GM19240 (cell line): ENCODE results near the gene BNC2.

Source experiments
- DNase-seq: peaks from one replicate; pipeline ENCODE4 v3.0.0; 2011; ENCODE audit warnings: low spot score; ENCODE audit not compliant: insufficient read length

BNC2 gene

DNA sequence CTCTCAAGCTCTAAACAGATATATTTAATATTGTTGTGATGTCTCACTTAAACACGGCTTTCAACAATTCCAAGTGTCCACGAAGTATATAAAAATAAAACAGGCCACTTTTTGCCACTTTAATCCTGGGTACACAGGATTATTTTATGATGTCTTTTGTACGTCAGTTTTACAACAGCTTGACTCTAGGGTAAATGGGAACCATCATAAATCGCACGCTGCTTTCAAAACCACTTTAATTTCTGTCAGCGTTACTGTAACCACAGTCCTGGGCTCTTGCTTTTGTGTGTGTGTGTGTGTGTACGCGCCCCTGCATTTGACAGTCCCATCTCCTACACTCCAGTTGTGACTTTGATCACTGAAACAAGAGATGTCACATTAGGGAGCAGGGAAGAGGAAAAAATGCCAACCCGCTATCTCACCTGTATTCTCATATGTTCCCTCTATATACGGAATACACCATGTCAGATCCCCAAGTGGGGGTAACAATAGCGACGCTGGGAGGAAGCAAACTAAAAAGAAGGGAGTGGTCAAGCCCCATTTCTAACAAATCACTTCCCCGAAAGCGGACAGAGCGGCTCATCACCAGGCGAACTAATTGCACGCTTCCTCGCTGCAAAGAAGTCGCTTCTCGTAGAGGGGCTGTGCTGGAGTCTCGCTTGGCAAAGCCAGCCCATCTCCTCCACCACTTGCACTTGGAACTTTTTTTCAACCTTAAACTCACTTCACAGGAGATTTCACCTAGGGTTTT is 1.2 kb downstream of the BNC2 start:
- DNase-seq: no peak

- DNase-seq: no peak
Observed at GRCh38 chr9:16868701-16869100, 1.8 kb downstream of the BNC2 start.

- no peak for DNase-seq
Observed at GRCh38 chr9:16867576-16868311, 2.7 kb downstream of the BNC2 start.

DNA sequence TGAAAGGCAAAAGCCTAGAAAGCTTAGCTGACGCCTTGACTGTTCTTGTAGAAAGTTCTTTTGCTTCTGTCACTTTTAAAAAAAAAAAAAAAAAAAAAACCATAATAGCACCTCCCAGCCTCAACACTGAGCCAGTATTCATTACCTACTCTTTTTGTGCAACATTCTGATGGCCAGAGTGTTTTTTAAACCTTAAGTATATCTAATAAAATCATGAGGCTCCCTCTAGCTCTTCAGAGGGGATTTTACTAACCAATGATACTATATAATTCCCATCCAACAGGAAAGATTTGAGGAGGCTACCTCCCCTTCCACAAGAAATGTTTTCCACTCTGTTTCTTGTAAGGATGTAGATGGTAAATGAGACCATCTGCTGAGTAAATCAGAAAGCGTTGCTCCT is 3.9 kb downstream of the BNC2 start:
- no peak for DNase-seq

- no peak for DNase-seq
Observed at GRCh38 chr9:16864649-16865434, 5.6 kb downstream of the BNC2 start.

DNA sequence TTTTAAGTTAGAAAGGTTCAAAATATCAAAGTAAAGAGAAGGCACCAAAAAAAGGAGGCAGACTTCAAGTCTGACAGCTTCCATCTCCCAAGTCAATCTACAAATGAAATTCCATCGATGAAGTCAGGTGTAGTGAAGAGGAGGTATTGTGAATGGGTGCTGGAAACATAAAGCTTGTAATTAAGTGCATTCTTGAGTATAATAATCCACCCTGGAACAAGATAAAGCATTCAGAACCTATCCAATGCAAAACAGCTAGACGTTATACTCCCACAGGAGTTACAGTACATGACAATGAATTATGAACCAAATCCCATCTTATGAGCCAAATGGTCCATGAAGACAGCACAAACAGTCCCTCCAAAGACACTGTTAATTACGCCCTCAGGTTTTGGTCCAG is 22.3 kb downstream of the BNC2 start:
- no peak for DNase-seq

DNA sequence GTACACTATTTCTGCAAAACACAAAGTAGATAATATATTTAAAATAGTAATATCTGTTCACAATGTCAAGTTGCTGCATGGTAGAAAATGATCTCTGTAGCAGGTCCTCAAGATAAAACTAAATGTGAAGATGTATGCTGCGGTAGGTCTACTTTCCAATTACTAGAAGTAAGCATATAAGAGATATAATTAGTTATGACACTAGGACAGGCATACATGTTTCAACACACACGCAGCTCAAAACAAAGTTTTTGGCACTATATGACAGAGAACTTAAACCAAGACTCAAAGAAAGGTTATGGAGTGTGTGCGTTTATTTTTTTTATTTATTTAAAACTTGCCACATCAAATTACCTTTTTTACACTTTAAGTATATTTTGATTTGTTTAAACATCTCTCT is 23.5 kb downstream of the BNC2 start:
- DNase-seq: no peak

DNA sequence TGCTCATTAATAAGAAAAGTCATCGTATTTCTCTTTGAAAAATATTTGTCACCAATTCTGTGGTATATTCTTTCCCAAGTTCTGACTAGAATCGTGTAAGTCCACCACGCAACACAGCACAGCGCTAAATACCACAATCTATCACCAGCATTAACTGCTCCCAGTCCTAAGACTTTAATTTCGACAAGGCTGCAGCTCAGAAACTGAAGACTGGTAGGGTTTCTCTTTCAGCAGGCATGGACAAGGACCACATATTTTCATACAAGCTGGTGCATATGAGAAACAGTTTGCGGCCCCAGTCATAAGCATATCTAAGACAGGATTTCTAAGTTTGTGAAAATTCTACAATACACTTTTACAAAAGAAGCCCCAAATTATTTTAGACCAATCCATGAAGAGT is 24.1 kb downstream of the BNC2 start:
- no peak for DNase-seq

DNA sequence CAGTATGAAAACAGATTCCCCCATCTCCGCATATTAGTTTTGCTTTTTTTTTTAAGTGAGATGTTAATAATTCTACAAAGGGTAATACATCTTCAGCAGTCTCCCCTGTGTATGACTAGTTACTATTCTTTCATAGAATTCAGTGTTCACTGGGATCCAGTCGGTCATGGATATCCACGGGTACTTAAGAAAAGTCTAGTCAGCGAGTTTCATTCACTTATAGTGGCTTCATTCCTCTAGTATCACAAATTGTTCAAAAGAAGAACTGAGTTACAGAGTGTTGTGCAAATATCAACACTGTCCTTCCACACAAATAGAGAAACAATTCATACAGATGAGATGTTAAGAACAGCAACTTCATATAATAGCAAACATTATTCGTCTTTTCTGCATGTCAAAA is 35.7 kb downstream of the BNC2 start:
- no peak for DNase-seq

DNA sequence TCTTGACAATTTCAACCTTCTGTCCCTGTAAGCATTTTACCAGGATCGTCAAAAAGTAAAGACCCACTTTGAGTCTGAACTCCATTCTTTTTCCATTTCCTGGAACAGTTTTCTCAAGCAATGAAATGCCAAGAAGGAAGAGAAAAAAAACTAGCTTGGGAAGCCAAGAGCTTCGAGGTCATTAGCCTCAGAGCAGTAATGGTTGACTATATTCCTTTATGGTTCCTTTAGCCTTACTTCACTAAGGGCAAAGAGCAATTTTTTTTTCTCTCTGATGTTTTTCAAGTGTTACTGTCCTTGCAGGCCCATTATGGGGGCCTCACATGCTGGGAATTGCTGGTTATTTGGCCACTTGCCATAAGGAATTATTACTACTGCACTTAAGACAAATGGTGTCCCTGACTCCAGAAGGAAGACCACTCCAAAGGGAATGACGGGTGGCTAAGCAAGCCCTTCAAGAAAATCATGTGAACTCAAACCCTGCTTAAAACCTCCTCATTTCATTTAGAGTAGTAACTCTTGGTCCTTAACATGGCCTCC is 37.1 kb downstream of the BNC2 start:
- no peak for DNase-seq

DNA sequence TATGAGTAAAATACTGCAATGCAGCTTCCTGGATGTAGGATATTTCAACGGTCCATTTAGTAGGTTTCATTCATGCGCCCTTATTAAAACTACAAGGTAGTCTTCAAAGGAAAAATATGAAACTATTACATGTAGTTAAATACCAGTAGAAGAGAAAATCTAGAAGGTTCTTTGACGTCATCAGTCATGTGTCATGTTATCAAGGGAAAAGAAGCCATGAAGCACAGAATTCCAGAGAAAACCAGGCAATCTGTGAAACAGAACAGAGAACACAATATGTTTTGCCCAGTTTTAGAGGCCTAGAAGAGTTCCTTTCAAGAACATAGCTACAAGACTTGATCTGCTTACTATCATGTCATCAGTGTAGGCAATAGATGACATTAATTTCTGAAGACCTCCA is 38.4 kb downstream of the BNC2 start:
- no peak for DNase-seq

DNA sequence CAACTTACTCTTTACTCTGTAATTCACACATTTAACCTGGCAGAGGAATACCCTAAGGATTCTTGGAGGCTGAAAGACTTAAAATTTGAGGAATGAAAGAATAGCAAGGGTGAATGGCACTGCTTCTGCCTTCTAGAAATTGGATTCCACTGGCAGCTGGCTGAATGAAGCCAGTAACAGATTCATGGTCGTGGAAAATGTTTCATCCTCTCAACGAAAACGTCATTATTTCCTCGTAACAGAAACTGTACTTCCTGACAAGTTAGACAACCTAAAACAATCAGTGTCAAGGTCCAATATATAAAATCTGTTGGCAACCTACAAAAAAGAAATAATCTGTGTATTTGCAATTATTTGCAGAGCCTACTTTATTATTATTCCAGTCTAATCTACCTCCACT is 39.7 kb downstream of the BNC2 start:
- no peak for DNase-seq

DNA sequence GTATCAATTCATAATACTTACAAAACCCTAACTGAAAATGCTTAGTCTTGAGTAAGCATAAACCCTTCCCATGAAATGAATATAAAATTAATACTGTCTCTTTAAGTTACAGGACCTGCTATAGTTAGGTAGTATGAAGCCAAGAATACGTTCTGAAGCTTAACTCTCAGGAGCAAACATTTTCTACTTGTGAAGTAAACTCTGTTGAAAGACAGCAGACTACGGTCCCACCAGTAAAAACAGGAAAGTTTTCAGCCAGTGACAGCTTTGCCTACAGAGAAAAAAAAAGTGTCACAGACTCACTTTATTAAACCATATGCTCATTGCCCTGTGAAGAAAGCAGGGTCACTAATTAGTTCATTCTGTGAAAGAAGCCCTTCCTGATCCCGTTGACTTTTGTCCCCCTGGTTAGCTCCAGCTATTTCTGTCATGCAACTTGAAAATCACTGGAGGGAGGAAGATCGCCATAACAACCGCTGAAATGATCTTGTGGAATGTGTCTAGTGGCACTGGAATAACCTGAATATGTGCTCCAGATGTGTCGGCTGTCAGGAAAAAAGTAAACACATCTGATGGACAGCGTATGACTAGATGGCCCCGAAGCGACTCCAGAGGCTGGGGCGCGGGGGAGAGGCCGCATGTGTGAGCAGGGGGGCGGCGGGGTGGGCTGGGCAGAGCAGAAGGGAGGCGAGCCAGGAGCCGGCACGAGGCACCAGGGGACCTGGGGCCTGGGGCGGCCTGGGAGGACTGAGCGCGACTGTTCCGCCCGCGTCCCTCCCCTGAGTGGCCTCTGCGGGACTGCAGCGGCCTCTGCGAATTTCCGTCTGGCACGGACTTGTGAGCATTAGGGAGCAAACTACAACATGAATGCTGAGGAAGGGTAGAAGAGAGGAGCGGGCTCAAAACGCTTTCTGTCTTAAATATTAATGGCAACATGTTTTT is 41.9 kb downstream of the BNC2 start:
- no peak for DNase-seq

DNA sequence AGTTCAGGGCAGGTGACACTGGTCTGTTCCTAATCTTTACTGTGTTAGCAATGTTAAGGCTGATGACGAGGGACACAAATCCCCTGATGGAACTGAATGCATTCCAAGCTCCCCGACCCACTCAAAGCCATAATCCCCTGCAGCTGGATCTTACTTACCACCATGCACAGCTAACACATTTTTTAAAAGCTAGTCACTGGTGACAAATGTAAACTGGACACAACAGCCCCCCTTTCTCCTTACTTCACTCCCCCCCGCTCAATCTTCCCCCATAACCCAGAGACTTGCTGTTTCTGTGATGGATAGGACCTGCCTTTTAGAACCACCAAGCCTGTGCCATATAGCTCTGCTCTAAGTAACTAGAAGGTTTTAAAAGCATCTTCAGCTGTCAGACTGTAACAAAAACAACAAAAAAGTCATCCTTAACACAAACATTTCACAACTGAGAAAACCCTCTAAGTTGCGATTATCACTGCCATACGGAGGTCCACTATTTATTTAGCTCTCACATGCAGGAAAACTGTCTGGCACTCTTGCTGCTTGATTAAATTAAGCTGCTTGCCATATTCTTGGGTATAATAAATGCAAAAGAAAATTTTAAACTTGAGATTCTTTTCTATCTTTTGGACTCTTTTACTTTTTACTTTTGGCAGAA is 44.4 kb downstream of the BNC2 start:
- no peak for DNase-seq

DNA sequence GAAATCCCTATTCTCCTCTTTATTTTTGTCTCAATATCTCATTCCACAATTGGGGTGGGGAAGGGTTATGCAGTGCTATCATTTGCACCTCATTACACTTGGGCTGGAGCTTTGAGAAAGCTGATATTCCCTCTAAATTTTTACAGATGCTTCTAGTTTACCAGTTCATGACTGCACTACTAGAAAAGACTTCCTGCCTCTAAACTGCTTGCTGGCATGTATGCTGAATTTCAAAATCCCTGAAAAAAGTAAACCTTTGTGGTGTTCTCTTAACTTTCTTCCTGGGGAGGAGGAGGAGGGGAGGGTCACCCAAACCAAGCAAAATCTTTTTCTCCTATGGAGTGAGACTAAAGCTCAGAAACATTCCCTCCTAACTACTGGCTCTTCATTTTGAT is 45.1 kb downstream of the BNC2 start:
- DNase-seq: no peak

DNA sequence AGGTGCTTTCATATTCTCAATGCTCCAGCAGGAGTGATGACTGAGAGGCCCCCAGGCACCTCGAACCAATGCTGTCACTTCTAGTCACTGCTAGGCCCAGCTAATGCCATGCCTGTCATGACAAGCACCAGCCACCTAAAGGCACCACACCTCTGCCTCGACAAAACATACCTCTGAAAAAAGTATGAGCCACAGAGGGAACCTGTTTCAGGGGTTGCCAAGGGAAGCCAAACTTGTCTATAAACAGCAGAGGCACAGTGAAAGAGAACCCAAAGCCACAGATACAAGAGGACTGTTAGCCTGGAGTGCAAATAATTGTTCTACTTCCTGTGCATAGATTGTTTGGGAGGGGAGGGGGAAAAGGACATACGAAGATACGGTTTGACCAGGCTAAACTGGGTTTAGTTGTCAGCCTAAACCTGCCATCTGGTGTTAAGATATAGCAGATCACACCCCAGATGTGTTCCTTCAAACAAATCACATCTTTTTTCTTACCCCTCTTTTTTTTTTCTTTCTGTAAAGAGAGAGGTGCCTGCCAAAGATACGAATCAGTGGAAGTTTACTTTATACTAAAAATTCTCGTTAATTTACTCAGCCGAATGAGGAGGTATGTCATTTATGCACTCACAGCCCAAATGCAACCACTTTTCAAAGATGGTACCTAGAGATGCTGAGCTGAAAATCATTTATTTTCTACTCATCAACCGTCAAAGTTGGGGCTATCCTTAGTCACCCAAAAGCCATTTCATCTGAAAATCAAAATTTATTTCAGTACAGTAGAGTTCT is 45.7 kb downstream of the BNC2 start:
- DNase-seq: no peak

DNA sequence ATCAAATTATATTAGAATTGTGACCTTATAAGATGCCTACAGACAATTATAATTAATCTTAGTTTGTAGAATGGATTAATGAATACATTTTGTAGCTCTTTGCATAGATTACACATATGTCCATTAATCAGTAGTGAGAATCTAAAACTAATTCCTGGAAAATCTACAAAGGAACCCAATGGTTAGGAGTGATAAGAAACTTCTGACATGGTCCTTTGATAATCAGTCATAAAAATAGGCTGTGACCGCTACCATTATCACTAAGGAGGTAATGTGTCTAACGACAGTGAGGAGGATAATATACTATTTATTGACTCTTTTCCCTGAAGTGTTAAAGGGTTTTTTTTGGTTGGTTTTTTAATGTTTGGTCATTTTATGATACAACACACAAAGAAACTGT is 46.6 kb downstream of the BNC2 start:
- no peak for DNase-seq

DNA sequence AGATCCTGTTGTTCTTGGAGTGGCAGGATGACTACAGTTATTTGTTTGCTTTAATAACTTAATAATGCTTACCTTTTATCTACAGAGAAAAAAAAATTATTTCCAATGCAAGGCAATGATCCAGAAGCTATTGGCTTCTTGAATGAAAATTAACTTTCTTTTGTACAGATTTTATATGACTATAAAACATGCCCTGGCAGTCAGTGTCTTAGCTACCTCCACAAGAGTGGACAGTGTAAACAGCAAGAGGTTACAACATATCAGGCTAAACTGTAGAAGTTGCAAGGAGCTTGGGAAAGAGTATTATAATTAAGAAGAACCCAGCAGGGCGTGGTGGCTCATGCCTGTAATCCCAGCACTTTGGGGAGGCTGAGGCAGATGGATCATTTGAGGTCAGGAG is 49.1 kb downstream of the BNC2 start:
- no peak for DNase-seq

DNA sequence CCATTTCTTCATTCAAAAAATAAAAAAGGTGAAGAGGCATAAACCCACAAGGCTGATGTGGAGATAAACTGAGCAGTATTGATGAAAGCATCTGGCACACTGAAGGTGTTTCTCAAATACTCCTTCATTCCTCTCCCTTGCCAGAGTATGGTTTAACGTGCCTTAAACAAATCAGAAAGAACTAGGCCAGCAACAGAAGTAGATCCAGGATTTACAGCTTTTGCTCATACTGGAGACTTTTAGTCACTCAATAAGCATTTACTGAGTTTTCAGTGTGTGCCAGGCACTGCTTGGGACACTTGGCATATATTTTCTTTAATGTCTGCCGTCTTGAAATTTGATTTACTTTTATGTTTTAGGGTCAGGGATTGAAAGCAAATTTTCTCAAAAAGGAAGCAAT is 53.0 kb downstream of the BNC2 start:
- DNase-seq: no peak

GRCh38 chr9:16817002-16817401 is 53.5 kb downstream of the BNC2 start:
- DNase-seq: no peak
